Germinal center (tissue), 1 donor: ENCODE measurements around the gene TVP23C.

Experiments
- DNase-seq: peaks from one replicate; pipeline ENCODE4 v3.0.0; 2012; ENCODE audit warnings: mixed read lengths, low spot score

The TVP23C gene

DNA sequence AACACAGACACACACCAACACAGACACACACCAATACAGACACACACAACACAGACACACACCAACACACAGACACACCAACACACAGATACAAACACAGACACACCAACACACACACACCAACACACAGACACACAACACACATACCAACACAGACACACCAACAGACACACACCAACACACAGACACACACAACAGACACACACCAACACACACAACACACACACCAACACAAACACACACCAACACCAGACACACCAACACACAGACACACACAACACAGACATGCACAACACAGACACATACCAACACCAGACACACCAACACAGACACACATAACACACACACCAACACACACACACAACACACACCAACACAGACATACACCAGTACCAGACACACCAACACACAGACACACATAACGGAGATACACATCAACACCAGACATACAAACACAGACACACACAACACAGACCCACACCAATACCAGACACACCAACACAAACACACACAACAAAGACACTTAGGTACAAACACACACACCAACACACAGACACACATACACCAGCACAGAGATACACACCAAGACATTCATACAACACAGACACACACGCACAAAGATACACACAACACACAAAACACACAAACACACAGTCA is 98.1 kb downstream of the TVP23C start:
- DNase-seq = no peak

- DNase-seq = no peak
These were observed 98.9 kb downstream of the TVP23C start for GRCh38 chr17:15464231-15464985.

- DNase-seq = no peak
These were observed 100.1 kb downstream of the TVP23C start for GRCh38 chr17:15462976-15463772.

- no peak for DNase-seq
These were observed 105.6 kb downstream of the TVP23C start for GRCh38 chr17:15457723-15458094.

DNA sequence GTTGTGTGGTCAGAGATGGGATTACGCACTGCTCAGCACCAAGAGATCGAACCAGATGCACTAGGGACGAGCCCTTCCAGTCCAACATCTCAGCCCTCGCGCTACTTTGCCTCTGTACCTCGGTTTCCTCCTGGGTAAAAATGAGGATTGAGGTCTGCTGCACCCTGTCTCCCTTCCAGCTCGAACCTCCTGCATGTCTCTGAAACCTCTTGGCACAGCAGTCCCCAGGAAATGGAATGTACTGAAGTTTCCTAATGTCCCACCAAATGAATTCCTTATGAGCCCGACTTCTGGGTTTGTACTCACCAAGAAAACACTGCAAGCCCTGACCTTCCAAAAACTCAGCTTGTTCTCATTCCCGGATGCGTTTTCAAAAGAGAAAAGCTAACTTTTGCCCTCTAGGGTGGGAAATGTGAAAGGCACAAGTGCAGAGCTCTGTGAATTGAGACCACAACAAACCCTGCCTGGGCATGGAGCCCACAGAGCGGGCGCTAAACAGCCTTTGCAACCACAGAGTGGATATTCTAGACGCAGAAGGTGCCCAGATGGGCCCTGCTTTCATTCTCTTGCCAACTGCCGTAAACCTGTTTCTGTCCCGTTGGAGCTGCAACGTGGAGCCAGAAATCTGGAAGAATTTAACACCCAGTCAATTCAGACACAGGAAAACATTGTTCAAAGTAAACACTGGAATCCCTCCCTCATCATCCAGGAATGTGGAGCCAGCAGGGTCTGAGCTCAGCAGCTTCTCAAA is 106.1 kb downstream of the TVP23C start:
- DNase-seq = no peak

DNA sequence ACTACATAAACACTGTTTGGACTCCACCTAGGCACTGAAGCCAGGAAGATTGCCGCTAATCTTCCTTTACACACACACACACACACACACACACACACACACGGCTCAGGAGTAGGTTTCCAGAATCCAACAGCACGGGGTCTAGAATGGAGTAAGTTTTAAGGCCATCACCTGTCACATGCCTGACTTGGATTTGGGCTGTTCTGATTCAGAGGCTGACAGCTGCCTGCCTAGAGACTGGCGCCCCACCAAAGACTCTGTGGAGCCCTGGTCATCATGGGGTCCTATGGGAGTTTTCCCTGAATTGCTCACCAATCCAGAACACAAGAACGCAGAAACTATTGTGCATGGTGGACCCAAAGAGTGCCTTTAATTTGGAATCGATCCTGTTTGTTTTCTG is 106.8 kb downstream of the TVP23C start:
- DNase-seq = no peak

DNA sequence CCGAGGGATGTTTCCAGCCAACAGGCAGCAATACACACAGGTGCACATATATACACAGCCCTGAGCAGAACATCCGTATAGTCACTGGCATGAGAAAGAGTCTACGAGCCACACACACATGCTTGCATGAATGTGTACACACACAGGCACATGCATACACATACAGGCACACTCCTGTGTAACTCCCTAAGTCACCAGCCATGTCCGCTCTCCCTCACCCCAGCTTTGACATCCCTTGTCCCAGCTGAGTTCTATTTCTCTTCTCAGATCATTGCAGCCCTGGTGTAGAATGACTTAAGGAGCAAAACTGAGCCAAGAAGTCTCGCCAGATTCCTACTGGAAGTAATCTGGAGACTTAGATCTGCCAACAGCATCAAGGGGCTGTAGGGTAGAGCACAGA is 108.9 kb downstream of the TVP23C start:
- no peak for DNase-seq

DNA sequence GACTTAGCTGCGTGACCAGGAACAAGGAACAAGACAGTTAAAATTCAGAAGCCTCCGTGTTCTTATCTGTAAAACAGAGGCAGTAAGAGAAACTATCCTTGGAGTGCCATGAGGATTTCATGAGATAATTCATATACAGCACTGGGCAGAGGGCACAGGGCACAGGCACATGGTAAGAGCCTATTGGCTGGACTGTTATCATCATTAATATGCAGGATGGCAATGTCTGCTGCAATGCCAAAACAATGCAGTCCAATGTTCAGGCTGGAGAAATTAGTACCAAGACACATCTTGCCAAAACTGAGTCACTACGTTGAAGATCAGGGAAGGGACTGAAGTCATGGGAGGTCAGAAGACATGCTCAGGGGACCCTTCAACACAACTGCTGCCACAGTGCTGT is 109.5 kb downstream of the TVP23C start:
- no peak for DNase-seq

- no peak for DNase-seq
These were observed 110.0 kb downstream of the TVP23C start for GRCh38 chr17:15453246-15453645.

- DNase-seq = no peak
These were observed 110.5 kb downstream of the TVP23C start for GRCh38 chr17:15452746-15453145.
